Hematopoietic multipotent progenitor cell treated with erythropoietin and hydrocortisone succinate and interleukin-3 and kit ligand, for 4 days (in vitro differentiated cells): Measurements from ENCODE around the gene CD300LF.
A peak's percentile ranks its signal among the peaks of the same experiment; 100 is the strongest.

Source experiments
- DNase-seq: peaks from one replicate; pipeline ENCODE4 v3.0.0-alpha.2; 2015

The CD300LF gene

DNA sequence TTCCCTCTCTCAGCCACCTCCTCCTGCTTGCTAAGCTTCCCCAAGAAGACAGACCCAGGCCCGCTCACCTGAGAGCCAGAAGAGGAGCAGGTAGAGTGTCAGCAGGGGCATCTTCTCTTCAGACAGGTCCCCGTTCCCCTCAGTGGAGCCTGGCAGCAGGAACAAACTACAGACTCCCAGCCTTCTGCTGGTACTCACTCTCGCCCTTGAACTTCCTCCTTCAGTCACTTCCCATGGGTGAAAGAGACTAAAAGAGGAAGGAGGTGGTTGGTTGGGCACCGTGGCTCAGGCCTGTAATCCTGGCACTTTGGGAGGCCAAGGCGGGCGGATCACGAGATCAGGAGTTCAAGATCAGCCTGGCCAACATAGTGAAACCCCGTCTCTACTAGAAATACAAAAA lies at the start of gene CD300LF:
Gene CD300LF, minus strand, starts transcription at position 168 of the 400 bp plus-strand sequence. Its CDS starts 57 bp downstream, at position 111.
- DNase-seq, result peak; percentile 85

DNA sequence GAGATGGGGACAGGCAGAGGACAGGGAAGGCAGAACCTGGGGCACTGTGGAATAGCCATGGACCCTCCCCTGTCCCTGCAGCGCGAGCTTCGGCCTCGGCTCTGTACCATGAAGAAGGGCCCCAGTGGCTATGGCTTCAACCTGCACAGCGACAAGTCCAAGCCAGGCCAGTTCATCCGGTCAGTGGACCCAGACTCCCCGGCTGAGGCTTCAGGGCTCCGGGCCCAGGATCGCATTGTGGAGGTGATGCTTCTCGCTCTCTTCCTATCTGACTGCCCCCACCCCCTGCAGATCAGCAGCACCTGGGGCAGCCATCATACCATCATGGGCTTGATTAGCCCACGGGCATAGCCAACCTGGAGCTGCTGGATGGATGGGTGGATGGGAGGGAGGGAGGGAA lies 49.2 kb upstream of the CD300LF start:
- no peak for DNase-seq

DNA sequence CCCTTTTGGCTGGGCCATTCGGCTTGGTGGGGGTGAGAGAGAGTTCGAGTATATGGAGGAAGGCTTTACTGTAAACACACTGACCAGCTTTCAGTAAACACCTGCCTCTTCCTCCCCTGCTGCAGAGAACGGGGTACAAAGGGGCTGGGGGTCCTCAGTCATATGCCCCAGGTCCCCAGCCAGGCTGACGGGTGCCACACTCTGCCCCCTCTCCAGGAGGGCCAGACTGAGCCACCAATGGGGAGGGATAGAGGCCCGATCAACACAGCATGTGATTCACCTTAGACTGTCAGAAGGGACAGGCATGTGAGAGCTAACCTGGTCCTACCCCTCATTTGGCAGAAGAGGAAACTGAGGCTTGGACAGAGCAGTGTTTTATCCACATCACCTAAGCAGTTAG lies 48.7 kb upstream of the CD300LF start:
- DNase-seq, result no peak

DNA sequence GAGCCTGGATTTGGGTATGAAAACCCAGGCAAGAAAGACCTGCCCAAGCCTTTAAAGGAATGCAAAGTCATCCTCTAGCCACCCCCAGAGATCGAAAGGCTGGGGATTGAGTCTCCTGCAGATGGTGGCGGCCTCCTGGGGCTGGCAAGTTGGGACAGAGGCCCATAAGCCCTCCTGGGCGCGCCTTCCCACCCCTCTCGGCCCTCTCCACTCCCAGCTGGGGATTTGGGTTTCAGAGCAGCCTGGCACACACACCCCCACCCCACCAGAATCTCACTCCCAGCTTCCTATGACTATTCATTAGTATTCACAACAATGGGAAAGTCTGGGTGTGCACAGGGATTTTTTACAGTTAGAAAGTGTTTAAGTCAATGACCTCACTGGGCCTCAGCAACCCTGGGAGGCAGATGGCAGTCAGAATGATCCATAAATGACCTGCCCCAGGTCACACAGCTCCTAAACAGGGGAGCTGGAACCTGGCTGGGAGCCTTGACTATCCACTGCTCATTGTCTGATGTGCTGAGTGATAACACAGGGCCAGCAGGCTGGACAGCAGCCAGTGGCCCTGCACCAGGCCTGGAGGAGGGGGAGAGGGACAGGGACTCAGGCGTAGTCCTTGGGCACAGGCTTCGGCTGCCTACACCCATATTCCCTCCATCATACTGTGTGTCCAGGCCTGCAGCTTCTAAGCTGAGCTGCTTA lies 47.8 kb upstream of the CD300LF start:
- no peak for DNase-seq

DNA sequence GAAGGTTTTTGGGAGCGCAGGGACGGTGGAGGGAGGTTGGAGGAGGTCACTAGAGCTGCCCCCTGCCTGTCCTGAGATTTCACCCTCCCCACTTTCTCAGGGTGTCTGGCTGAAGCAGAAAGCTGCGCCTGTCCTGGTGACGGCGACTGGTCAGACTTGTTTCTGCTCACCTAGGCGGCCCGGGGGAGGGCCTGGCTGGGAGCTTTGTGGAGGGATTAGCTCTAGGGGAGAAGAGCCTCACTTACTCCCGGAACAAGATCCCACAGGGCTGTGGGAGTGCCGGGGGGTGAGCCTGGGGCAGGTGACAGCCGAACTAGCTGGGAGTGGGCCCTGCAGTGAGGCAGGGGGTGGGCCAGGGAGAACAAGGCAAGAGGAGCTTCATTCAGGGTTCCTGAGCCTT lies 47.2 kb upstream of the CD300LF start:
- DNase-seq, result no peak

DNA sequence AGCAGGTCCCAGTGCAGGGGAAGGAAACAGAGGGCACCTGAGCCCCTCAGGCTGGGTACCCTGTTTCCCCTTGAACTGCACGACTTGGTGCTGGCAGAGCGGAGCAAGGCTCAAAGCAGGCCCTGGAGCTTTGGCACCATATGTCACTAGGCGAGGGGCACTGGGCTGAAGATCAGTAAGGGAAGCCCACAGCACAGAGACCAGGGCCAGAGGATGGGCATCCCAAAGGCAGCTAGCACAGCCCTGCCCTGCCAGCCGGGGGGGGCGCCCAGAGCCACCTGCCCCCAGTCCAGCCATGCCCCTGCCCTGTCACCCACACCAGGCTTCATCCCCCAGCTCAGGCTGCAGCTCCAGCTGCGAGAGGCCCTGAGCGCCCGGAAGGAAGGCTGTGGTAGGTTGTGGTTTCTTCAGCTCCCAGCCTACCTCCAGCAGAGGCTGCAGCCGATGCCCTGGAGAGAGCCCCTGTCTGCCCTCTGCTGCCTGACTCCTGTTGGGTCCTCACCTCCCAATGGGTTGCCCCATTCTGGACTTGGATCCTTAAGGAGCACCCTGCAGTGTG lies 46.6 kb upstream of the CD300LF start:
- DNase-seq, result peak; percentile 93

DNA sequence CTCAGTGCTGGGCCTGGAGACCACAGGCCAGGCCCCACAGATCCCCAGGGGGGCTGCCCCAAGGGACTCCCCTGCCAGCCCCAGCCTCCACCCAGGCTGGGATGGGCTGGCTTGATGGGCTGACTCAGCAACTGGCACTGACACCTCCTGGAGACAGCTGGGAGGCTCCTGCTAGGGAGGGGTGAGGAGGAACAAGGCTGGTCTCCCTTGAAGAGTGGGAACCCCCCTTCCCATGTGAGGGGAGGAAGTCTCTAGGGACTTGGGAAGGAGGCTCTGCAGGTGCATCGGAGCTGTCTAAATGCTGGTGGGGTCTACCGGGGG lies 46.1 kb upstream of the CD300LF start:
- DNase-seq, result peak; percentile 76

DNA sequence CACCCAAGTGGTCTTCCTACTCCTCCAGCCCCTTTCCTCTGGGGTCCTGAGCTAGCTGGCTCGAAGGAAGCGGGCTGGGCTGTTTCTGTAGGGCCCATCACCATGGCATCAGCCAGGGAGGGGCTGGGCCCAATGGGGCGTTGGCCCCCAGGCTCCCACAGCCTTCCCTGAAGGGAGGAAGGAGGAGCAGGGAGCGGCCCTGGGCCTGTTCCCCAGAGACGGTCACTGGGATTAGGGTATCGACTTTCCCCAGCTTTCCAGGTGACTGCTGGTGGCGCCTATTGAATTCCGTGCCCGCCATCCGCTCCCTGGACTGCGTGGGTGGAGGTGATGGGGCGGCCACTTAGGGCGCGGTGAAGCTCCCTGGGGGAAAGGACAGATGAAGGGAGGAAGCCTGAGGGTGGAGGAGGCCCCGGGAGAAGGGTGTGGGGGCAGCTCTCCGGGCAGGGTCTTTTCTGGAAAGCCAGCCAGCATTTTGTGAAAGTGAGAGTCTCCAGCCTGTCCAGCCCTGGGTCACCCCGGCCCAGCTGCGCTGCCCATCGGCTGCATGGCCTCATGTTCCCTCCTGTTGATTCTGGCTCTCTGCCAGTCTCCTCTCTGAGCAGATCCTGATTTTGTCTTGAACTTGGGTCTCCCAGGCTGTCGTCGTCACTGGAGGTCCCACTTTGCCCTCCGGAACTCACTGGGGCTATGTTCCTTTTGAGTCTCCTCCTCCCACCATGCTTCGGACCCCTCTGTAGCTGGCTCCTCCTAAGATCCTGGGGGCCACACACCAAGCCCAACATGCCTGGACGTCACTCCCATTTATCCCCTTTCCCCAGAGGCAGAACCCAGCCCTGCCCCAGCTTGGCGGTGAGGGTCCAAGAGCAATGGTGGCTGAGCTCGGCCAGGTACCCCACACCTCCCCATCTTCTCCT lies 45.5 kb upstream of the CD300LF start:
- no peak for DNase-seq

DNA sequence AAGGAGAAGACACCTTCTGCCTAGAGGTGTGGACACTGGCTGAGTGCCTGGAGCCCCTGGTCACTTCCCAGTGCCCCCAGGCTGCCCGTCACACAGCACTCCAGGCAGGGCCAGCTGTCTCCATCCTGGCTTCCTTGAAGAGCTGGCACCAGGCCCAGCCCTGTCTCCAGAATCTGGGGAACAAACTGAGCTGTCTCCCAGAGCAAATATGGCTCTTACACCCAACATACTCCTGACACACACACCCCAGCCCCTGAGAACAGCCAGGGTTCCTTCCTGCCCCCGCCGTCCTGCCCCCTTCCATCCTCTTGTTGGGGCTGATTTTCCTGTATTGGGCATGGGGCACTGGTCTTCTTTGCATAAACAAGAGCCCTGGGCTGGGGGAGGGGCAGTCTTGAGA lies 44.8 kb upstream of the CD300LF start:
- DNase-seq, result no peak

DNA sequence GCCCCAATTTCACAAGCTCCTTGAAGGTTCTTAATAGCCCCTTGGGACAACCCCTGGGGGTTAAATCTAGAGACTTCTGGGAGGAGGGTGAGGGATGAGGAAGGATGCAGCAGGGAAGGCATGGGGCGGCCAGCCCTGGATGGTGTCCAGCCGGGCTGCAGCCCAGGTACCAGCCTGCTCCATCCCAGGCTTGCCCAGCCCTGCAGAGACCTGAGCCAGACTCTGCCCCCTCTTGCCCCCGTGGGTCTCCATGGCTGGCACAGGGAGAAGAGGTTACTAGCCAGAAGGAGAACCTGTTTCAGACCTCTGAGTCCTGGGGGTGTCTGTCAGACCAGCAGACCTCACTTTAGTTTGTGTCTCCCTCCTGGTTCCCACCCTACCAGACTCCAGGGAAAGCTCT lies 44.2 kb upstream of the CD300LF start:
- no peak for DNase-seq

DNA sequence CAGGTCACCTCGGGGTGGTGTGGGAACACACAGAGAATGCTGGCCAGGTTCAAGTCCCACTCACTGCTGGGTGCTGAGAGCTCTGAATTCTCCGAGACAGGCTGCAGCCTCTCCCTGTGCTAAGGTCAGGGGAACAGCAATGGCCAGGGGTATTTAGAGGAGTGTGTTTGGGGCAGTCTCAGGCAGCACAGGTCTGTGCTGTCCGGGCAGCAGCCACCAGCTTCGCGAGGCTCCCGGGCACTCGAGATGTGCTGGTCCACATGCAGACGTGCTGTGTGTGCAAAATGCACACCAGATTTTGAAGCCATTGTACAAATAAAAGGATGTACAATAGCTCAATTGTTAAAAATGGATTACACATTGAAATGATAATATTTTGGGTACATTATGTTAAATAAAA lies 42.8 kb upstream of the CD300LF start:
- DNase-seq, result no peak

DNA sequence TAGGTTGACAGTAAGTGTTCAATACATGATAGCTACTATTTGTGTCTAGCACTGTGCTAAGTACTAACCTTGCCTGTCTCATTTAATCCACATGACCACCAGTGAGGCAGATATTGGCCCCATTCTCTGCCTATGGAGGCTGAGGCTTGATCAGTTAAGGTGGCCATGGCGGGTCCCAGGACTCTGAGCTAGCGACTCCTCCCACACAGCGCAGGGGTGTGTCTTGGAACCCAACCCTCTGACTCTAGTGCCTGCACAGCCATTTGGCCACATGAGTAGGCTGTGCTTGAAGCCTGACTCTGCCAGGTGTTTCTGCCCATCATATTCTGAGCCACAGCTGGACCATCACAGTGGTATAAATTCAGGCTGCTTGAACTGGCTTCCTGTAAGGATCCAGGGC lies 42.1 kb upstream of the CD300LF start:
- DNase-seq, result peak; percentile 68

DNA sequence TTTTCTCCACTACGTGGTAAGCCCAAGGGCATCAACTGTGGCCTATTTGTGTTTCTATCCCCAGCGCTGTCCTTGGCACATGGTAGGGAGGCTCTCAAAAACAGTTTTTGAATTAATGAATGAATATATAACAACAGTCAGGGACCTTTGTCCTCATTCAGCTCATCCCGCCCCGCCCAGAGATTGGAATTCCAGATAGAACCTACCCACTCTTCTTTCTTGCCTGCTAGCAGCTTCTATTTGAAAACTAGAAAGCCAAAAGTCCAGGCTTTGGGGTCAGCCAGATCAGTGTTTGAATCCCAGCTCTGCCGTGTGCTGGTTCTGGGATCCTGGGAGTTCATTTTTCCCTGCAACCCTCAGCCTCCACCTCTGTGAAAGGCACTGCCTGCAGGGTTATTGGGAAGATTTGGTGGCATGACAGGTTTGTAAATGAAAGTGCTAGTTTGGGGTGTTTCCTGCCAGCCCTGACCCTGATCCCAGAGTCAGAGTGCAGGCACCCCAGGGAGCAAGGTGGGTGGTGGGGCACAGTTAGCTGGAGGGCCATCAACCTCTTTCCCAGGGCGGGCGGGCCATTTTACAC lies 40.2 kb upstream of the CD300LF start:
- no peak for DNase-seq

DNA sequence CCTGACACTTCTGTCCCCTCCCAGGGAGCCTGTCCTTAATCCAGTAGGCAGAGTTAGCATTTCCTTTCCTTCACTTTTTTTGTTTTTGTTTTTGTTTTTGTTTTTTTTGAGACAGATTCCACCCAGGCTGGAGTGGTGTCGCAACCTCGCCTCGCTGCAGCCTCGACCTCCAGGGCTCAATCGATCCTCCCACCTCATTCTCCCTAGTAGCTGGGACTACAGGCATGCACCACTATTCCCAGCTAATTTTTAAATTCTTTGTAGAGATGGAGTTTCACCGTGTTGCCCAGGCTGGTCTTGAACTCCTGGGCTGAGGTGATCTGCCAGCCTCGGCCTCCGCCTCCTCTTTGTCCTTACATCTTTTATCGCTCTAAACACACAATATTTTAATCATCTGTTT lies 39.7 kb upstream of the CD300LF start:
- DNase-seq, result no peak

DNA sequence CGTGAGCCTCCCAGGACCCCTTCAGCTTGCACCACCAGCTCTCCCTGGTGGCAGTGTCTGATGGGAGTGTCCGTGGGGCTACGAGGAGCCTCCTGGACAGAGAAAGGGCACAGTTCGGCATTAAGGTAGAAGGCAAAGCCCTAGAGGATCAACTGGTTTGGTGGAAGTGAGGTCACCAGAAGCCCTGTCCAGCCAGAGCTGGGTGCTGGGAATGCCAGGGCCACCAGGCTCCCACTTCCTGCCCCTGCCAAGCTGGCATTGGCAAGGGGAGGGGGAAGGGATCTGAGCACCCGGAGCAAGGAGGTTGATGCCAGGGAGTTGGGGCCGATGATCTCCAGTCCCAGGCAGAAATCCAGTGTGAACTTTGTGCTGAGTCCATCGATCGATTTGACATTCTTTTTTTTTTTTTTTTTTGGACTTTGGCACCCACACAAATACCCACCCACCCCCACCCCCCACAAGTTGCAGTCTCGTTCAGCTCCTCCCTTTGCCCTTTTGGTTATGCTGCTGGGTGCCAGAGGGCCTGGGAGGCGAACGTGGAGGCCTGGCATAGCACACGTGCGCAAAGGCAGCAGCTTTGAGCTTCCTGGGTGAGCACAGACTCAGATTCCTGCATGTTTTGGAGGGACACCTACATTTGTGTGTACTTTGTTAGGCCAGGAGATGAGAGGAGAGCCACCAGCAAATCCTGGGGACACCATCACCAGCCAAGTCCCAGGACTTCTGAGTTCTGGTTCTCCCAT lies 37.8 kb upstream of the CD300LF start:
- no peak for DNase-seq

DNA sequence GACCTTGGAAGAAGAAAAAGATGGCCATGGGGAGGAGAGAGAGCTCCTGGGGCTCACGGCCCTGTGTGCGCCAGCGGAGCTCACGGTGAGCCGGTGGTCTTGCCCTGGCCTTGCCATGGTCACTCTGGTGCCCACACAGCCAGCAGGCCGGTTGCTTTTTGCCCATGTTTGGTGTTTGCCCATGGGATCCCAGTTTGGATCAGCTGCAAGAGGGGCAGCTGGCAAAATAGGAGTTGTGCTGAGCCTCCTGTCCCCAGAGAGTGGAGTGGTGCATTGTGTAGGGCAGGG lies 37.3 kb upstream of the CD300LF start:
- no peak for DNase-seq

DNA sequence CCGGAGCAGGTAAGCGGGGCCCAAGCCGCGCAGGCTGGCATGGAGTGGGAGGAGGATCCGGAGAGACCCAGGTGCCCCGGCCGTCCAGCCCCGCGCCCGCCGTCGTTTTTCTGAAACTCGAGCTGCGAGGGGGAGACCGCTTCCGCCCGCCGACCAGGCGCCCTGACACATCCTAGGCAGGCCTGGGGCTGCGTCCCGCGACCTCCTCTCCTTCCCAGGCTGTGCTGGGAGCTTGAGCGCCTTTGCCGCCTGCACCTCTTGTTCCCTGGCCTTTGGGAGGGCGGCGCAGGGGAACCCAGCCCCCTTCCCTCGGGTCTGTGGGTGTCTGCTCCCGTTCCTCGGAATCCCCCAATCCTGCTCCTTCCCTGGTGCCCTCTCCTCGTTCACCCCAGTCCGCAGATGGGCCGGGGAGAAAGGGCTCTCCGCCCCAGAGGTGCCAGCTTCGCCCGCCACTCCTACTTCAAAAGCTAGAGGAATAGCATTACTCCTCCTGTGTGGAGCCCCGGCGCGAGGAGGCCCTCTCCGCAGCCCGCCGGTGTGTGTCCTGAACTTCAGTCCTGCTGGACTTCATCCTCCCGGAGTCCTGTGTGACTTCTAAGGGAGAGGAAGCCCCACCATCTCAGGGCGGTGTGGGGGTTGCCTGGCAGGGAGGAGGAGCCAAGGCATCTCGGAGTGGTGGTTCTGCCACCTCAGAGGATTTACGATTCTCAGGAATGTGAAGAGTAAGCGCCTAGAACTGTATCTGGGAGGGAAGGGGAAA lies 36.7 kb upstream of the CD300LF start:
- DNase-seq, result no peak

DNA sequence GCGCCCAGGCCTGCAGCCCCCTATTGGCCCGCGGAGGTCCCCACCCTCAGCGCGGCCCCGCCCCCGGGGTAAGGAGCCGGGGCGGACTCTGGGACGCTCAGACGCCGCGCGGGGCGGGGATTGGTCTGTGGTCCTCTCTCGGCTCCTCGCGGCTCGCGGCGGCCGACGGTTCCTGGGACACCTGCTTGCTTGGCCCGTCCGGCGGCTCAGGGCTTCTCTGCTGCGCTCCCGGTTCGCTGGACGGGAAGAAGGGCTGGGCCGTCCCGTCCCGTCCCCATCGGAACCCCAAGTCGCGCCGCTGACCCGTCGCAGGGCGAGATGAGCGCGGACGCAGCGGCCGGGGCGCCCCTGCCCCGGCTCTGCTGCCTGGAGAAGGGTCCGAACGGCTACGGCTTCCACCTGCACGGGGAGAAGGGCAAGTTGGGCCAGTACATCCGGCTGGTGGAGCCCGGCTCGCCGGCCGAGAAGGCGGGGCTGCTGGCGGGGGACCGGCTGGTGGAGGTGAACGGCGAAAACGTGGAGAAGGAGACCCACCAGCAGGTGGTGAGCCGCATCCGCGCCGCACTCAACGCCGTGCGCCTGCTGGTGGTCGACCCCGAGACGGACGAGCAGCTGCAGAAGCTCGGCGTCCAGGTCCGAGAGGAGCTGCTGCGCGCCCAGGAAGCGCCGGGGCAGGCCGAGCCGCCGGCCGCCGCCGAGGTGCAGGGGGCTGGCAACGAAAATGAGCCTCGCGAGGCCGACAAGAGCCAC lies 36.0 kb upstream of the CD300LF start, which contains the start of gene NHERF1:
Gene NHERF1, plus strand, starts transcription at position 100 of the 750 bp plus-strand sequence. Its CDS starts 219 bp downstream, at position 319.
- peak; percentile 98 for DNase-seq

DNA sequence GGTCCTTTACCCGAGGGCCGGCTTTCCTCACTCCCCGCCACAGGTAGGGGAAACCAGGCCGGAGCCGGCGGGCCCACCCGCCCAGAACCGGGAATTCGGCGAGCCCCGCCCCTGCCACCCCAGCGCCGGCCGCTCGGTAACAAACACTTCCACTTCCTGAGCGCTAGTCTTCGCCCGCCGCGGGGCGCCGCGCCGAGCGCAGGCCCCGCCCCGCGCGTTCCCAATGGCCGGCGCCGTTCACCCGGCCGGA lies 35.5 kb upstream of the CD300LF start:
- DNase-seq, result no peak

DNA sequence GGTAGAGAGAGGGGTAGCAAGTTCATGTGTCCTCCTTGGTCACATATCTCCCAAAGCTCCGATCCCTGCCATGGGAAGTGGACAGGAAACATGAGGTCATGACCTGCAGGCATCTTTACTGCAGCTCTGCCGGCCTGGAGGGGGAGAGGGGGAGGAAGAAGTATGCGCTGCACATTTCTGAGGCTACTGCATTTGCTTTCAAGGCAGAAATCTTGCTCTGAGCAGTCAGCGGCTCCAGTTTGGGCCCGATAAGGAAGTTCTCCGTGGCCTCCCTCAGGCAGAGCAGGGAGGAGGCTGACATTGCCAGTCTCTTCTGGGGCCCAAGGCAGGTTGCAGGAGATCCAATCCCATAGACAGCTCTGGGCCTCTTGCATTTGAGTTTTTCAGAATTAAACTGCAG lies 34.2 kb upstream of the CD300LF start:
- DNase-seq, result peak; percentile 86

DNA sequence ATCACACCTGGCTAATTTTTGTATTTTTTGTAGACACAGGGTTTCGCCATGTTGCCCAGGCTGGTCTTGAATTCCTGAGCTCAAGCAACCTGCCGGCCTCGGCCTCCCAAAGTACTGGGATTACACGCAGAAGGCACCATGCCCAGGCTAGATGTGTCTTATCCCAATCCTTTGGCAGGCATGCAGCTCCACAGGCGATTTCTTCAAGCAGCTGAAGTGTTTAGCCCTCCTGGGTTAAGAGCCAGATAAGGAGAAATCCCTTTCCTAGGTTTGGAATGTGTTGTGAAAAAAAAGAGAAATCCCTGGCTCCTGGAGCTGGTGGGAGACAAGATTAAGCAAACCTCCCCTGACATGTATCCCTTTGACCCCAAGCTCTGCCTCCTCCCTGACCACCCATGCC lies 33.7 kb upstream of the CD300LF start:
- DNase-seq, result no peak
